HG03558 (cell line): ENCODE results near the gene TNF.
A peak's percentile ranks its signal among the peaks of the same experiment; 100 is the strongest.
"Not testable (repeated sequence)": the region's sequence is repeated elsewhere in the genome, so short reads cannot be mapped to it uniquely, and the experiment has no call there.

Source experiments
- ATAC-seq: cut with Tn5 transposase; IDR thresholded peaks from one replicate; pipeline ENCODE4 v1.9.1; 2021; ENCODE audit warnings: moderate number of reproducible peaks; ENCODE audit not compliant: unreplicated experiment; ENCODE audit errors: extremely low read depth

Gene TNF

DNA sequence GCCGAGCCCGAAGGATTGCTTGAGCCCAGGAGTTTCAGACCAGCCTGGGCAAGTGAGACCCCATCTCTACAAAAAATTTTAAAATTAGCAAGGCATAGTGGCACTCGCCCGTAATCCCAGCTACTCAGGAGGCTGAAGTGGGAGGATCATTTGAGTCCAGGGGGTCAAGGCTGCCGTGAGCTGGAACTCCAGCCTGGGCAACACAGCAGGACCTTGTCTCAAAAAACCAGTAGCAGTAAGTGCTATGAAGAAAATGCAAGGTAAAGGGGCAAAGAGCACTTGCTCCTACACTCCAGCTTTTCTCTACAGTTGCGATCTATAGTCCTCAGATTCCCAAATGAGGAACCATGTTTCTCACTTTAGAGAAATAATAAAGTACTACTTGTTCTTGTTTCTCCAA is 31.7 kb upstream of the TNF start:
- no peak for ATAC-seq

DNA sequence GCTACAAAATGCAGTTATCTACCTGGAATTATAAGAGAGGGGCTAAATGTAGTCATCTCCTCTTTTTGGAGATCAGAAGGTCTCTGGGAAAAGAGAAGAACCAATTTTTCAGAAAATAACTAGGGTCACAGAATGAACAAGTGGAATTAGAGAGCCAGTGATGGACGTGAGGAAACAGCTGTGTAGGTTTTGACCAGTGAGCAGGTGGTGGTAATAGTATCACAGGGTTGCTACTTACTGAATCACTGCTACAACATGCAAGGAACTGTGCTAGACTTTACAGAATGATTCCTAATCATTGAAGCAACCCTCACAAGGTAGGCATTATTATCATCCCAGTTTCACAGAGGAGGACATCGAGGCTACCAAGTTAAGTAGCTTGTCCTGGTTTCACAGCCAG is 30.7 kb upstream of the TNF start:
- no peak for ATAC-seq

DNA sequence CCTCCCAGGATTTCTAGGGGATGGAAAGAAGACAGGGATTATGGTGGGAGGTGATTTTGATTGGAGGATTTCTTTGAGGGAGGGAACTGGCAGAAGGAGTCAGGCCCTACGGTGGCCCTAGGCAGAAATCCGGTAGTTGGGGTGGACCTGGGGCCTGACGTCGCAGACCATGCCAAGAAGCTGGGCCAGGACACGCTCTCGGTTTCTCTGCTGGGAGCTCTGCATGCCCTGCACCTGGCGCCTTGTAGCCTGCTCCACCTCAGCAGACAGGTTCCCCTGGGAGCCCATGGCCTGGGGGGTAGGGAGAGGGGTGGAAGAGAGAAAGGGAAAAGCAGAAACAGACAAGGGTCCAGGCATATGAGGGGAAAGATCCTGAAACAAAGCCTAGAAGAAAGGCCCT is 30.1 kb upstream of the TNF start:
- ATAC-seq: no peak

DNA sequence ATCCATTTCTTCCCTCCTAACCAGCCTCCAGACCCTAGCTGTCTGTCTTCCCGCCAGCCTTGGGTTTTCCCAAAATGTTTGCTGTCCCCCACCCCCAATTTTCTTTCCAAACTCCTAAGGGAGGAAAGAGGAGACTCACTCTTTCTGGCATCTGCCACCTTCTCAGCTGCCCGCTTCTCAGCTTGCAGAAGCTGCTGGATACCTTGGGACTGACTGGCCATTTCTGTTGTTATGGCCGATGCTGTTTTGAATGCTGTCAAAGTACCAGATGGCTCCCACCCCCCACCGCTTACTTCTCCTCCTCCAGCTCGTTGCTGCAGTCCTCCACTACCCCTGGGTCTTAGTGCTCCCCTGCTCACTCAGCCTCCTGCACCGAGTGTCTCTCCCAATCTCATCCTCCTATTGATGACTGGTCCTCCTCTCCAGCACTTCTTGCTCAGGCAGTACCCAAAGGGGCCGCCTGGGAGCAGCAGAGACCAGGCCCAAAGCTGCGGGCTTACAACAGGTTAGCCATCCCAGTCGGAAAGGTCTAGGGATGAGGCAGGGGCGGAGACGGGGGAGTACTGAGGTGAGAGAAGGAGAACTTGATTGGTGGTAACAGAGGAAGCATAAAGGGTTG is 28.9 kb upstream of the TNF start, which contains the start of gene ATP6V1G2:
Gene ATP6V1G2, minus strand, starts transcription at position 270 of the 619 bp plus-strand sequence. Its CDS starts 49 bp downstream, at position 221.
- ATAC-seq: peak; percentile 38

DNA sequence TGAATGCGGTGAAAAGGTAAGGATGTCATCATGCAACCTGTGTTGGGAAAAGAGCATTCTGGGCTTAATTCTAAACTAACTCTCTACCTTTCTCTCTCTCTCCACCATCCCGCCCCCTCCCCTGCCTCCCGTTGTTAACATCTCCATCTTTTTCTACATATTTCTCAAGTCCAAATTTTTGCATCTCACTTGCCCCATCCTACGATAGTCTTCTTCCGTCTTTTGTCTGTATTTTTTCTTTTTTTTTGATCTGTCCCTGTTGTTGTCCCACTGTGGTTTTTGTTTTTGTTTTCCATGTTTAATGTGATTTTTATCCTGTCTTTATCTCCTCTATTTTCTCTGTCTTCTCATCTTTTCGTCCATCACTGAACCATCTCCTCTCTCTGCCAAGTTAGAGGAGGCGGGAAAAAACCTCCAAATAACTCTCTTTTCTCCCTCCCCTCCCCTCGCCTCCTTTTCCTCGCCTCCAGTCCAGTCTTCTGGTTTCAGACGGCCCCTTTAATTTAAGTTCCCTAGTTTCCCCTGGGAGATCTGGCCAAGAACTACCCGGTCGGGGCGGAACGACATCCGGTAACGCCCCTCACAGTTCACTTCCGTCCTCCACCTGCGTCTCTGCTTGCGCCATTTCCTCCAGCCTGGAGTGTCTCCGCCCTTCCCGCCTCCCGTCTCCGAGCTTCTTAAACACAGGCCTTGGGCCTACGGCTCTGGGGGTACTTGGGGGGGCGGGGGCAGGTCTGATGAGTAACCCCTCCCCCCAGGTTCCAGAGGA is 28.2 kb upstream of the TNF start, which contains the start of gene NFKBIL1:
Gene NFKBIL1, plus strand, starts transcription at position 651 of the 769 bp plus-strand sequence. Its CDS starts 87 bp downstream, at position 738.
- ATAC-seq: no peak

DNA sequence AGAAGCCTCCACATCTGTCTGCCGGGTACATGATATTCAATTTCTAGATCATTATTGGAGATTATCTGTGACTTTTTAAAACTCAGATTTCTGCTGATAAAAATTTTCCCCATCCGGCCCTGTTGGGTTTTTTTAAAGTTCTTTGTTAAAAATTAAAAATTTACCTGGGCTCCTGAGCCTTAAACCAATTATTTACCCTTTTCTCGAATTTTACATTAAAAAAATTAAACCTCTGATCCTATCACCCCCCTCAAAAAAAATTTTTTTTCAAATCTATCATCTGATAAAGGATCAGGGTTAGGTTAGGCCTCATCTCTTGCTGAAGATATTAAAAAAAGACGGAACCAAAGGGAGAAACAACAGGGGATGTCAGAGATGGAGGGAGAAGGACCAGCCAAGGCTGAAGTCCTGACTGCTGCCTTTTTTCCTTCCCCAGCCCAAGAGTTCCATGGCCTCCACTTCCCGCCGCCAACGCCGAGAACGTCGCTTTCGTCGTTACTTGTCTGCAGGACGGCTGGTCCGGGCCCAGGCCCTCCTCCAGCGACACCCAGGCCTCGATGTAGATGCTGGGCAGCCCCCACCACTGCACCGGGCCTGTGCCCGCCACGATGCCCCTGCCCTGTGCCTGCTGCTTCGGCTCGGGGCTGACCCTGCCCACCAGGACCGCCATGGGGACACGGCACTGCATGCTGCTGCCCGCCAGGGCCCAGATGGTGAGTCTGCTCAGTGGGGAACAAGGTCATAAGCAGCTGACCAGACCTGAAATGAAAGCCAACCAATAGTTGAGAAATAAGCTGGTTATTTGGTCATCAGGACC is 27.4 kb upstream of the TNF start:
- no peak for ATAC-seq

DNA sequence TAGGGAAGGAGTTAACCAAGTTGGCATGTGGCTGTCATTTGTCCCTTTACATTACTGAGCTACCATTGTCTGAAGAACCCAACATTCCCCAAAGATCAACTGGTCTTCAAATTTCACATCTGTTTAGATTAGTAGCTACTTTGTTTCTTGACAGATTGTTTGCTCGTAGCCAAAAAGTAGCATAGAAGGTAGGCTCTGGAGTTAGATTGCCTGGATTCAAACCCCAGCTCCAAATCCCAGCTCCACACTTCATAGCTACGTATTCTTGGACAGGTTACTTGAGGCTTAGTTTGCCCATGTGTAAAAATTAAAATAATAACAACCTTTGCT is 26.9 kb upstream of the TNF start:
- ATAC-seq: no peak

DNA sequence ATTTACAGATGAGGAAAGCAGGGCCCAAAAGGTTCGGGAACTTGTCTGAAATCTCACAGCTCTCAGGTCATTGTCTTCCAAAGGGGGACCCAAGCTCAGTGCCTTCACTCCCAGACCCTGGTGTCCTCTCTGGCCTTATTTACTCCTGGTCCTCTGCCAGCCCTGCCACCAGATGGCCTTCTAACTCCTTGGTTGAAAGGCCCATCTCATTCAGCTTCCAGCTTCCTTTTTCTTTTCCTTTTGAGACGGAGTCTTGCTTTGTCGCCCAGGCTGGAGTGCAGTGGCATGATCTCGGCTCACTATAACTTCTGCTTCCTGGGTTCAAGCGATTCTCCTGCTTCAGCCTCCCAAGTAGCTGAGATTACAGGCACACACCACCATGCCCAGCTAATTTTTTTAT is 24.0 kb upstream of the TNF start:
- ATAC-seq: not testable (repeated sequence)

DNA sequence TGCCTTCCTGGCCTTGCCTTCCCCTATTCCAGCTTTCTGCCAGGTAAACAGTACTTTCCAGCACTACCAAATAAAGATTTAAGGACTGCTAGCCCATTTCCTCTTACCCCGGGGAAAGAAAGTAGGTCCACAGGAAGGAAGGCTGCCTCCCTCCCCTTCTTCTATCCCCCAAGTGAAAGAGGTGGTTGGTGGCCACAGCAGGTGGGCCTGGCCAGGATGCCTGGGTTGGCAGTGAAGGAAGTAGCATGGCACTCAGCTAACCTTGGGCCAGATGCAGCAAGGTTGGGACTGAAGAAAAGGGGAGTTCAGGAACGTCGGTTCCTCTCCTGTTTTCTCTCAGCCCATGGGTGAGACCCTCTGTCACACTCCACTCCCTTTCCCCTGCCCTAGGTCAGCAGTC is 19.1 kb upstream of the TNF start:
- no peak for ATAC-seq

DNA sequence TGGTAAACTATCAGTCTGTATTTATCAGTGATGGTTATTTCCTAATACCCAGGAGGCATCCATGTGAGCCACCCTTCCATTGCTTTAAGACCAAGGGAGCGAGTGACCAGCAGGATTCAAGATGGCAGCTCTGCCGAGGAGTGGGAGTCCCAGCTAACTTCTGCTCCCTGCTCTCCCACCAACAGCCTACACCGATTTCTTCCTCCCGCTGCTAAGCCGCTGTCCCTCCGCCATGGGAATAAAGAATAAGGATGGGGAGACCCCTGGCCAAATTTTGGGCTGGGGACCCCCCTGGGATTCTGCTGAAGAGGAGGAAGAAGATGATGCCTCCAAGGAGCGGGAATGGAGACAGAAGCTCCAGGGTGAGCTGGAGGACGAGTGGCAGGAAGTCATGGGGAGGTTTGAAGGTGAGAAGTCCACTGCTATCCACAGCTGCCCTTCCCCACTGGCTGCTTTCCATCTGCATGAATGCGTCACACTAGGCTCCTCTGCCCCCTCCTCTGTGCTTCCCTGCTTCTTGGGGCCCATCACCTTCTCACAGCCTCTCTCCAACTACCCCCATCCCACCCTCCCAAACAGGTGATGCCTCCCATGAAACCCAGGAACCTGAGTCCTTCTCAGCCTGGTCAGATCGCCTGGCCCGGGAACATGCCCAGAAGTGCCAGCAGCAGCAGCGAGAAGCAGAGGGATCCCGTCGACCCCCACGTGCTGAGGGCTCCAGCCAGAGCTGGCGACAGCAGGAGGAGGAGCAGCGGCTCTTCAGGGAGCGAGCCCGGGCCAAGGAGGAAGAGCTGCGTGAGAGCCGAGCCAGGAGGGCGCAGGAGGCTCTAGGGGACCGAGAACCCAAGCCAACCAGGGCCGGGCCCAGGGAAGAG is 17.7 kb upstream of the TNF start:
- ATAC-seq: no peak

DNA sequence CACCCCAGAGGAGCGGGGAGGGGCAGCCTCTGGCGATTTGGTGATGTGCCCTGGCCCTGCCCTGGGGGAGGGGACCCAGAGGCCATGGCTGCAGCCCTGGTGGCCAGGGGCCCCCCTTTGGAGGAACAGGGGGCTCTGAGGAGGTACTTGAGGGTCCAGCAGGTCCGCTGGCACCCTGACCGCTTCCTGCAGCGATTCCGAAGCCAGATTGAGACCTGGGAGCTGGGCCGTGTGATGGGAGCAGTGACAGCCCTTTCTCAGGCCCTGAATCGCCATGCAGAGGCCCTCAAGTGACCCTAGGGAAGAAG is 17.1 kb upstream of the TNF start:
- ATAC-seq: no peak

DNA sequence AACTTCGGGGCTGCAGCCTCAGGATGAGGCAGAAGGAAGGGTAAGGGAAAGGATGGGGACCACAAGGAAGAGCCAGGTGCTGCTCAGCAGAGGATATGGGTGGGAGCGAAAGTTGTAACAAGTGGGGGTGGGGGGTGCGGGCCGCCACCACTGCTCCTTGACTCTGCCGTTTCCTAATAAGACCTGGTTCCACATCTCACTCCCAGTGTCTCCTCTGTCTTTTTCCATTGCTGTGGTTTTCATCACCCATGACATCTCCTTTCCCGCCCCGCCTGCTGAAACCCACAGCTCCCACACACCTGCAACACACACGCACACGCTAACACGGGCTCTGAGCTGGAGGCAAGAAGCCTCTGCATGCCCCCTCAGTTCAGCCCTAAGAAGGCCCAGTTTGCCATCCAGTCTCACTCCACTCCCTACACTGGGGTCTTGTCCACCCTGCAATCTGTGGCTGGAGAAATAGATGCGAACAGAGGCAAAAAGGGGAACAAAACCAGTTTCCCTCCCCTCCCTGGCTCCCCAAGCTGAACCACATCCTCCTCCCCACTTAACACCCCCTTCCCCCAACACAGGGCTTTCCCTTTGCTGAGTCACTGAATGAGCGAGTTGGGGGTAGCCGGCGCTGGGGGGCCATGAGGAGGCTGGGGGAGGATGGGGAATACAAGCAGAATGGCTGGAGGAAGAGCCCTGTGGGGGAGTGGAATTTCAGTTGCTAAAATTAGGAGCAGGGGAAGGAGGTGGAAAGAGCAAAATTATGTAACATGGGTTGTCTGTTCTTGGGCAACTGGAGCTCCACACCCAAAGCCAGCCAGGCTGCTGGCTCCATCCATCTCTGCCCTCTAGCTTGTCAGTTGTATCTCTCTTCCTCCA is 16.5 kb upstream of the TNF start:
- no peak for ATAC-seq

DNA sequence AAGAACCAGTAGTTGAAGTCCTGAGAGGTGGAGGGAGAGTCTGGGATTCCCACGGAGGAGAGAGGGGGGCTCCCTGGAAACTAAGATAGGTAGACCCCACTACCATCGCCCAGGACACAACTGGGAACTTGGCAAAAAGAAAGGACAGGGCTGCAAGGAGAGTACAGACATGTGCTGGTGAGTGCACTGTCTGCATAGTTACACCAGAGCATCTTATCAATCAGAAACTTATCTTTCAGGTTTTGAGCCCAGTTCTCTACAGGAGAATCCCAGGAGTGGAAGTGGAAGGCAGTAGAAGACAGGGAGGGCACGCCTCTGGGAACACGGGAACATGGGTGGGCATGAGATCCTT is 15.8 kb upstream of the TNF start:
- ATAC-seq: no peak

DNA sequence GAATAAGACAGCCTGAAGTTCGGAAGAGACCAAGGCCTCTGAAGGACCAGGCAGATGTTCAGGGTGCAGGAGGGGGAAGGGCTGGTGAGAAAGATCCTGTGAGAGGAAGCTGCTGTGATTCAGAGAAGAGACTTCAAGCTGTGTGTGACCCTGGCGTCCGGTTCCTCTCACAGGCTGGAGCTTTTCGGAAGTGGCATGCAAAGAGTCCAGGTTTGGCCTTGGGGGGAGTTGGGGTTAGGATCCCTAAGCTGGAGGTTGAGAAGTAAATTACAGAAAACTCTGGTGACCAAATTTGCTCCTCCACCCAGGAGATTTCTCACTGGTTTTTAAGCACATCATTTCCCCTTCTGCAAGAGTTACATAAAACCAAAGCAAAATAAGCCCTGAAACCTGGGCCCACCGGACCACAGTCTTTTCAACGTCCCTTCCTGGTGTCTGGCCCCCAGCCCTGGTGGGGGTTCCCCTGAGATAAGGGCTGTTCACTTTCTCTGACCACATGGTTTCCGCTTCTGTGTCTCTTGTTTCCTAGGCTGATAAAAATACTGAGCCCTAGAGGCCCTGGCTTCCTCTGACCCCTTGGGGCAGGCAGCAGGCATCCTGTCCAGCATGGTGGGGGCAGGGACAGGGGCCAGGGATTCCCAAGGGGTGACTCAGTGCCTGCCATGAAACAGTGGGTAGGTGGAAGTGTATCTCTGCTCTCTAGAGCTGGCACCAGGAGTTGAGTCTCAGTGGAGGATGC is 15.2 kb upstream of the TNF start:
- peak; percentile 38 for ATAC-seq

DNA sequence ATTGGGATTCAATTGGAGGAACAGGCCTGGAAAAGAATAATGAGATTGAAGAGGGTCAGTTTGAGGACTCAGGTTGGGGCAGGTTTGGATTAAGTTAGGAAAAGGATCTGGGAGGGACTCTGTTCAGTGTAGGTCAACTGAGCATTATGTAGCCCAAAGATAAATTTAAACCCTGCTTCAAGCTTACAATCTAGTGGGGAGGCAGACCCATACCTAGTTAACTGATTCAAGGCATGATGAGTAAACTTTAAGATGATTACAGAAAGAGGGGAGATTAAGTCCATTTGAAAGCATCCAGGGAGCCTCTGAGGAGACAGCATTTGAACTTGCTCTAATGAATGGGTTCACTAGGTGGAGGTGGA is 14.7 kb upstream of the TNF start:
- ATAC-seq: no peak

DNA sequence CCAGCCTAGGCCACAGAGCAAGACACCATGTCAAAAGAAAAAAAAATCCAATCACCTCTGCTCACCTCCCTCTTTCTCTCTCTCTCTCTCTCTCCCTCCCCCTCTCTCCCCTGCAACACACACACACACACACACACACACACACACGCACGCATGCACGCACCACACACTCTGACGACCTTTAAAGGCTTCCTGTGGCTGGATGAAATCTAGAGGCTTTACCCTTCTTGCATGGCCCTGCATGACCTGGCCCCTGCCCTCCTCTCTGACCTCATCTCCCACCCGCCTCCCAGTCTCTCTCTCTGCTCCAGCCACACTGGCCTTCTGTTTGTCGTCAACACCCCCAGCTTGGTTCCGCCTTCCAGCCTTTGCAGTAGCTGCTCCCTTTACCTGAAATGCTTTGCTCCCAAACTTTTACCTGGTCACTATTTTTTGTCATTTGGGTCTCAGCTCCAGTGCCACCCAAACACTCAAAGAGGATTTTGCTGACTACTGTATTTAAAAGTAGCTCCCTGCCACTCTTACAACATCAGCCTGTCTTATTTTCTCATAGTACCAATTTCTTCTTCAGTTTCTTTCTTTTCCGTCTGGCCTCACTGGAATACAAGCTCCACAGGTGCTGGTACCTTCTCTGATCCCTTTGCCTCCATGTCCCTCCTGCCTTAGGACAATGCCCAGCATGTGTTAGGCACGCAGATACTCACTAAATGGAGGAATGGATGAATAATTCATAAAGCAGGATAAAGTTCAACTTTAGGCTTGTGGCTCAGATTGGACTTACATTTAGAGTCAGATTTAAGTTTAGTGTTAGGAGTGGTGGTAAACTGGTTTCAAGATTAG is 7.6 kb upstream of the TNF start:
- ATAC-seq: no peak

DNA sequence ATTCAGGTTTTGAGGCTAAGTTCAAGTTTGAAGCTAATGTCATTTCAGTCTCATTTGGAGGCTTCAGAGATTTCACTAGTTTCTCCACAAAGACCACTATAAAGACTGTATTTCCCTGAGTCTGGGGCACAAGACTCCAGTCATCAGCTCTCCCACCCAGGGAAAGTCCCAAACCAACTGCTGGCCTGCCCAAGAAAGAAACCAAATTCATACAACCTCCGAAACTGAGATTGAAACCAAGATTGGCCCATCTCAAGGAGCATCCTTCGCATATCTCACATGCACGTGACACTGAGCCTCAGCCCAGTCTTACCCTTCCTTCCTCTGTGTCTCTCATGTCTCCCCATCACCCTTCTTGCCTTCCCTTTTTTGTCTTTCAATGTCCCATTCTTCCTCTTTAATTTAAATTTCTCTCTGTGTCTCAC is 6.8 kb upstream of the TNF start:
- peak; percentile 68 for ATAC-seq
